ENCODE results near the gene GPR31. TPM values are rescaled to one million over a fixed set of nuclear protein-coding genes. Genes with fewer than 3 reads are reported as not detected.

The GPR31 gene
- total RNA-seq, 1 experiment from 2014 or later, result not detected

DNA sequence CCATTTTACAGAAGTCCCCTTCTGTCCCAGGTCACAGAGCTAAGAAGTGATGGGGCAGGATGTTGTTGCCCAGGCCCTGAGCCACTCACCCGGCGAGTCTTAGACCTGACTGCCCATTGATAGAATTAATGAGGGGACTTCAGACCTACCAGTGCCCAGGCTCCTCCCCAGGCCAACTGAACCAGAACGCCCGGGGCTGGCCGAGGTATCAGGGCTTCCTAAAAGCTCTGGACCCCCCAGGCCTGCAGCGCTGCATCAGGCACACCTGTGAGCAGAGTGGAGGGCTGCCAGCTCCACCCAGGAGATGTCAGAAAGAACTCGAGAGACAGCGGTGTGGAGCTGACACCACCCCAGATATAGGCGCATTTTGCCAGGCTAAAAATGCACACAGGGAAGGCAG is 3.5 kb downstream of the GPR31 start:
- Histone ChIP-seq H3F3A (ENCODE audit: insufficient read depth, low read depth) (no peaks in the 10 kb centered on the region), H3K79me2 (ENCODE audit: low read depth) (no peaks in the 10 kb centered on the region), H3K36me3 (ENCODE audit: low read depth) (no peaks in the 10 kb centered on the region), H4K20me1 (ENCODE audit: insufficient read depth) (no peaks in the 10 kb centered on the region), H3K27me3 (ENCODE audit: insufficient read depth, low read depth) (peaks cover 99% of the 10 kb centered on the region), H3K4me3 (no peak overlapping the region), H2AFZ (no peak overlapping the region), H3K9me3 (ENCODE audit: insufficient read depth, low read depth) (no peaks in the 10 kb centered on the region), H3K4me1 (replicated peaks; ENCODE audit: insufficient read depth) (no peaks in the 10 kb centered on the region), H3K27ac (no peak overlapping the region), H3K9me2 (ENCODE audit: insufficient read depth) (no peaks in the 10 kb centered on the region), H3K4me2 (no peak overlapping the region)
- CTCF ChIA-PET, result no interaction called here
- BruUV-seq (replicated peaks), result no TSS peak
- DNase-seq, result no peak
- intact Hi-C loops (cut with micrococcal nuclease; ENCODE audit: unreplicated experiment), result no loop called here
- POLR2A ChIA-PET (ENCODE audit: unreplicated experiment), result no interaction called here
- no peak for TF ChIP-seq EZH2 (IDR thresholded peaks at IDR 0.05; ENCODE audit: low read depth)
- TF ChIP-seq, protein P1, sequence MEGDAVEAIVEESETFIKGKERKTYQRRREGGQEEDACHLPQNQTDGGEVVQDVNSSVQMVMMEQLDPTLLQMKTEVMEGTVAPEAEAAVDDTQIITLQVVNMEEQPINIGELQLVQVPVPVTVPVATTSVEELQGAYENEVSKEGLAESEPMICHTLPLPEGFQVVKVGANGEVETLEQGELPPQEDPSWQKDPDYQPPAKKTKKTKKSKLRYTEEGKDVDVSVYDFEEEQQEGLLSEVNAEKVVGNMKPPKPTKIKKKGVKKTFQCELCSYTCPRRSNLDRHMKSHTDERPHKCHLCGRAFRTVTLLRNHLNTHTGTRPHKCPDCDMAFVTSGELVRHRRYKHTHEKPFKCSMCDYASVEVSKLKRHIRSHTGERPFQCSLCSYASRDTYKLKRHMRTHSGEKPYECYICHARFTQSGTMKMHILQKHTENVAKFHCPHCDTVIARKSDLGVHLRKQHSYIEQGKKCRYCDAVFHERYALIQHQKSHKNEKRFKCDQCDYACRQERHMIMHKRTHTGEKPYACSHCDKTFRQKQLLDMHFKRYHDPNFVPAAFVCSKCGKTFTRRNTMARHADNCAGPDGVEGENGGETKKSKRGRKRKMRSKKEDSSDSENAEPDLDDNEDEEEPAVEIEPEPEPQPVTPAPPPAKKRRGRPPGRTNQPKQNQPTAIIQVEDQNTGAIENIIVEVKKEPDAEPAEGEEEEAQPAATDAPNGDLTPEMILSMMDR (conservative IDR thresholded peaks at IDR 0.05), result no peak

DNA sequence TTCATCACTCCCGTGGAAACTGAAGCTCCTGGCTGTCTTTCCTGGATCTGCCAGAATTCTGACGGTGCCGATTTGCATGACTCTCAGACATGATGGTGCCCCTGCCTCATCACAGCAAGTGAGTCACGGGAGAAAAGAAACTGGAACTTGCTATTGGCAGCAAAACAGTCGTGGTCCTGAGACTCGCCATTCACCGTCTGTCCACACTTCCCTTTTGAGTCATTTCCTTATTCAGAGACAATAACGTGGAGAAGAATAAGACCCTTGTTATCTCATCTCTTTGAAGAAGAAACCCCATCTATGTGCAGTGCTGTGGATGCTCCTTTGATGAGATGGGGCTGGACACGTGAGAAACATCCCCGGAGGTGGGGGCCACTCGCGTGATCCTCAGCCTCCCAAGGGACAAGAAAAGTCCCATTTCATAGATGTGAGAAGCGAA is 4.2 kb downstream of the GPR31 start:
- intact Hi-C loops (cut with micrococcal nuclease; ENCODE audit: unreplicated experiment), result no loop called here
- Histone ChIP-seq H3F3A (ENCODE audit: insufficient read depth, low read depth) (no peaks in the 10 kb centered on the region), H2AFZ (no peak overlapping the region), H3K4me3 (no peak overlapping the region), H3K9me2 (ENCODE audit: insufficient read depth) (no peaks in the 10 kb centered on the region), H3K4me2 (no peak overlapping the region), H3K27ac (no peak overlapping the region), H3K4me1 (replicated peaks; ENCODE audit: insufficient read depth) (no peaks in the 10 kb centered on the region), H3K27me3 (ENCODE audit: insufficient read depth, low read depth) (peaks cover 99% of the 10 kb centered on the region), H3K9me3 (ENCODE audit: insufficient read depth, low read depth) (no peaks in the 10 kb centered on the region), H4K20me1 (ENCODE audit: insufficient read depth) (no peaks in the 10 kb centered on the region), H3K36me3 (ENCODE audit: low read depth) (no peaks in the 10 kb centered on the region), H3K79me2 (ENCODE audit: low read depth) (no peaks in the 10 kb centered on the region)
- ChIA-PET POLR2A (ENCODE audit: unreplicated experiment) (no interaction called here), CTCF (no interaction called here)
- TF ChIP-seq, protein P1 (conservative IDR thresholded peaks at IDR 0.05), result no peak
- TF ChIP-seq EZH2 (IDR thresholded peaks at IDR 0.05; ENCODE audit: low read depth), result no peak
- no TSS peak for BruUV-seq (replicated peaks)
- DNase-seq, result no peak

DNA sequence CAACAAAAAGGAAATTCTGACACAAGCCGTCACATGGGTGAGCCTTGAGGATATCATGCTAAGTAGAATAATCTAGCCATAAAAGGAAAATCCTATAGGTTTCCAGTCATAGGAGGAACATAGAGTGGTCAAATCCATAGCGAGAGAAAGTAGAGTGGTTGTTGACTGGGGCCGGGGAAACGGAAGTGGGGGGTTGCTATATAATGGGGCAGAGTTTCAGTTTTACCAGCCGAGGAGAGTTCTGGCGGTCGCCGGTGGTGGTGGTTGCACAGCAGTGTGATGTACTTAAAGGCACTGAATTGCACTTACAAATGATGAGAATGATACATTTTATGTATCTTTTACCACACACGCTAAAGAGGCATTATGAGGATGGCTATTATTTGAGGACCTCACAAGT is 4.9 kb downstream of the GPR31 start:
- H4K20me1 ChIP-seq (ENCODE audit: insufficient read depth), result no peaks in the 10 kb centered on the region
- intact Hi-C loops (cut with micrococcal nuclease; ENCODE audit: unreplicated experiment), result no loop called here
- no peak overlapping the region for H2AFZ ChIP-seq
- H3K4me1 ChIP-seq (replicated peaks; ENCODE audit: insufficient read depth), result no peaks in the 10 kb centered on the region
- H3K27ac ChIP-seq, result no peak overlapping the region
- DNase-seq, result no peak
- H3K79me2 ChIP-seq (ENCODE audit: low read depth), result no peaks in the 10 kb centered on the region
- no peaks in the 10 kb centered on the region for H3K9me2 ChIP-seq (ENCODE audit: insufficient read depth)
- BruUV-seq (replicated peaks), result no TSS peak
- ChIA-PET POLR2A (ENCODE audit: unreplicated experiment) (no interaction called here), CTCF (no interaction called here)
- H3F3A ChIP-seq (ENCODE audit: insufficient read depth, low read depth), result no peaks in the 10 kb centered on the region
- TF ChIP-seq EZH2 (IDR thresholded peaks at IDR 0.05; ENCODE audit: low read depth), result no peak
- TF ChIP-seq, protein P1 (conservative IDR thresholded peaks at IDR 0.05), result no peak
- no peak overlapping the region for H3K4me2 ChIP-seq
- H3K9me3 ChIP-seq (ENCODE audit: insufficient read depth, low read depth), result no peaks in the 10 kb centered on the region
- H3K27me3 ChIP-seq (ENCODE audit: insufficient read depth, low read depth), result peaks cover 99% of the 10 kb centered on the region
- no peaks in the 10 kb centered on the region for H3K36me3 ChIP-seq (ENCODE audit: low read depth)
- H3K4me3 ChIP-seq, result no peak overlapping the region
